Esophagus muscularis mucosa (tissue), 4 donors: ENCODE data around the gene GET4. TPM values are rescaled to one million over a fixed set of nuclear protein-coding genes. Genes with fewer than 3 reads are reported as not detected.

Experiments
- DNase-seq: peaks from one replicate; pipeline ENCODE4 v3.0.0-alpha.2; 2017; ENCODE audit errors: extremely low spot score
- H3K27ac ChIP-seq, 4 donors: fragments of 200-600 bp; sonication (generic); replicated peaks in 1 of 4; 1 replicate in 3 of 4; 2 replicates in 1 of 4; pipeline ENCODE4 v1.5.1; 2016 to 2019; ENCODE audit warnings: mild to moderate bottlenecking in 1 of 4
- H3K27me3 ChIP-seq, 4 donors: fragments of 200-600 bp; sonication (generic); one replicate each; pipeline versions ENCODE4 v1.5.1 to v1.6.0; 2016 to 2019
- H3K36me3 ChIP-seq, 4 donors: fragments of 200-600 bp; sonication (generic); one replicate each; pipeline ENCODE4 v1.5.1; 2016 to 2019
- H3K4me1 ChIP-seq, 4 donors: fragments of 200-600 bp; sonication (generic); one replicate each; pipeline ENCODE4 v1.5.1; 2016 to 2019
- H3K4me3 ChIP-seq, 4 donors: fragments of 200-600 bp; sonication (generic); 1 replicate in 2 of 4; 2 replicates in 2 of 4; pipeline ENCODE4 v1.5.1; 2016 to 2019; ENCODE audit warnings: mild to moderate bottlenecking in 4 of 4, moderate library complexity in 1 of 4
- H3K9me3 ChIP-seq, 4 donors: fragments of 200-600 bp; sonication (generic); 1 replicate in 3 of 4; 2 replicates in 1 of 4; pipeline ENCODE4 v1.5.1; 2016 to 2019
- CTCF ChIP-seq, 3 experiments: fragments of 200-600 bp in 2 of 3; fragments of 450-650 bp in 1 of 3; sonication (generic) in 2 of 3; IDR thresholded peaks; one replicate each; pipeline ENCODE4 v1.5.1; 2017 to 2019; ENCODE audit warnings: antibody characterized with exemption in 3 of 3, mild to moderate bottlenecking in 2 of 3, moderate library complexity in 1 of 3
- EP300 ChIP-seq: sonication (generic); formaldehyde crosslinking; IDR thresholded peaks from one replicate; pipeline ENCODE4 v1.6.1; 2017; ENCODE audit warnings: antibody characterized with exemption
- POLR2A ChIP-seq: fragments of 450-650 bp; IDR thresholded peaks from one replicate; pipeline ENCODE4 v1.6.1; 2017; ENCODE audit warnings: antibody characterized with exemption, moderate library complexity, mild to moderate bottlenecking, low read depth
- POLR2AphosphoS5 ChIP-seq, 2 donors: sonication (generic); formaldehyde crosslinking; IDR thresholded peaks; one replicate each; pipeline ENCODE4 v1.6.1; 2017; ENCODE audit warnings: antibody characterized with exemption in 2 of 2
- WGBS: methylation state at CpG from one replicate; pipeline ENCODE4 v1.1.5; 2018; 5-methylcytosine and 5-hydroxymethylcytosine counted together
- intact Hi-C: fragments of 100-400 bp; cut with DNase I; formaldehyde crosslinking; loops from one replicate; pipeline ENCODE4 v1.15.1; 2023
- total RNA-seq, 4 donors: library from RNA; depleted of rRNA; stranded (reverse); fragments of >200 nt; gene quantifications; one replicate each; pipeline versions ENCODE4 v1.1.0 to v1.2.1, GENCODE V29; 2016

The GET4 gene
- total RNA-seq, 4 donors from 2014 or later = 24.7 to 41.3 (median 35.2) TPM

DNA sequence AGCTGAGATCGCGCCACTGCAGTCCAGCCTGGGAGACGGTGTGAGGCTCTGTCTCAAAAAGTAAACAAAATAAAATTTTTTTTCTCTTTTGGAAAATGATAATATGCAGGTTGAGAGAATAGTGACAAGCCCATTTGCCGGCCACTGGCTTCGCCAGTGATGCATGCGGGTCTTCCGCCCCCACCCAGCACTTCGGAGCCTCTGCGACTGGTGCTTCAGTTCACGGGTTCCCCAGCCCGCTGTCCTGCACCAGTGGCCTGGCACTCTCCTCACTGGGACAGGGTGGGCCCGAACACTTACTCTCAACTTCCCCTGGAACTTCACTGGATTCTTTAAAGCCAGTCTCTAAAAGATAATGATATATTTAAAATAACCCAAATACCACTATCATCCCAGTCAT is 41.3 kb upstream of the GET4 start:
- H3K36me3 ChIP-seq = peaks cover 3 to 21% (median 16%) of the 10 kb centered on the region in 4 donors
- no peak for TF ChIP-seq POLR2A
- TF ChIP-seq POLR2AphosphoS5 (IDR thresholded peaks at IDR 0.05) = no peak
- TF ChIP-seq EP300 = no peak
- no peak for TF ChIP-seq CTCF (IDR thresholded peaks at IDR 0.05)
- peak overlapping the region; percentile 90 to 95 (median 92) for H3K27ac ChIP-seq
- peaks cover 87 to 98% (median 90%) of the 10 kb centered on the region in 4 donors for H3K4me1 ChIP-seq
- 85% methylated on average over 12 of the region's 12 CpGs for WGBS
- no peak overlapping the region for H3K4me3 ChIP-seq
- intact Hi-C loops = loop anchor here (5.0 to 10.0 kb wide), 2 partner anchors 37 to 50 kb away; no protein-coding TSS in a partner anchor
- no peaks in the 10 kb centered on the region for H3K9me3 ChIP-seq
- no peak for DNase-seq
- H3K27me3 ChIP-seq = no peaks in the 10 kb centered on the region

DNA sequence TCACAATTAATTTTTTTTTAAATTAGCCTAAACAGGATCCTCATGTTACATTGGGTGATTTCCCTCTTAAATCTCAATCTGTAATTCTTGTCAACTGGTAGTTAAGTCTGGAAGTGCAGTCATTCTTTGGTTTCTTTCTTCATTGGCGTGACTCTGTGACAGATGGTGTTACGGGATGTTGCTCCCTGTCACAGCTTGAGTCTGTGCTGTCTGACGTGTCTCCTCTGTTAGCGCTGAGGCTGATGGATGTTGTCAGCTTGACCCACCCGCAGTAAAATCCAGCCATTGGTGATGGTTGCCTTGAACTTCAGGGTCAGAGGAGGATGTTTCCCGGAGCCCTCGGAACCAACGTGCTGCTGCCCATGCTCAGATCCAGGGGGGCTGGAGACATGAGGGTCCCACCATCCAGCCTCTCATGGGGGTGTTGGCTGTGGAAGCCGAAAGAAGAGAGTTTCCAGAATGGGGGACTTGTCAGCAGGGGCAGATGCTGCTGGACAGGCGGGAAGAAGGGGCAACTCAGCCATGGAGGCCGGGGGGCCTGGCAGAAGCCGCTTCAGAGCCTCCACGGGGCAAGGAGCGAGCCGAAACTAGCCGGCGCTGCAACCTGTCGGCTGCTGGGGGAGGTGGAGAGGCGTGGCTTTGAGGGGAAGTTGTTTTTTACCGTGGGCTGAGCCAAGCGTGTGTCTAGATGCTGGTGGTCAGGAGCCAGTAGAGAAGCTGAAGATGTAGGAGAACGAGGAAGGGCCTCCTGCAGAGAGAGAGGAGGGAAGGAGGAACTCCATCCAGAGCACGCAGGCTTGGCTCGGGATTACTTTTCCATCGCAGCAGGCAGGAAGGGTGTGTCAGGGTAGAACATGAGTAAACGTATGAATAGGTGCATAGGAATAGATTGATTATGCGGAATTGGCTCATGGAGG is 40.6 kb upstream of the GET4 start:
- intact Hi-C loops = loop anchor here (5.0 to 10.0 kb wide), 2 partner anchors 37 to 51 kb away; no protein-coding TSS in a partner anchor
- no peak for DNase-seq
- peaks cover 7 to 27% (median 21%) of the 10 kb centered on the region in 4 donors for H3K36me3 ChIP-seq
- peak overlapping the region; percentile 90 to 95 (median 92) for H3K27ac ChIP-seq
- TF ChIP-seq POLR2AphosphoS5 (IDR thresholded peaks at IDR 0.05) = no peak
- TF ChIP-seq CTCF (IDR thresholded peaks at IDR 0.05) = no peak
- no peak for TF ChIP-seq POLR2A
- TF ChIP-seq EP300 = no peak
- WGBS = 65% methylated on average over 27 of the region's 27 CpGs
- H3K9me3 ChIP-seq = no peaks in the 10 kb centered on the region
- peaks cover 80 to 96% (median 84%) of the 10 kb centered on the region in 4 donors for H3K4me1 ChIP-seq
- H3K27me3 ChIP-seq = no peaks in the 10 kb centered on the region
- H3K4me3 ChIP-seq = no peak overlapping the region

DNA sequence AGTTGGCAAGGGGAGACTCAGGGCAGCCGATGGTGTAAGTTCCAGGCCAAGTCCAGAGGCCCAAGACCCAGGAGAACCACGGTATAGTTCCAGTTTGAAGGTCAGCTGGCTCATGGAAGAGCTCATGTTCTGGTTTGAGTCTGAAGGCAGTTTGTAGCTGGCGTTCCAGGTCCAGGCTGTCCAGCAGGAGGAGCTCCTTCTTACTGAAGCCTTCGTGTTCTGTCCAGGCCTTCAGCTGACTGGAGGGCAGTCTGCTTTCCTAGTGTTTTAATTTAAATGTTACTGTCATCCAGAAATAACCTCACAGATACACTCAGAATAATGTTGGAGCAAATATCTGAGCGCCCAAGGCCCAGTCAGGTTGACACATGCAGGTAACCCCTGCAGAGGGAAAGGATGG is 39.9 kb upstream of the GET4 start:
- Histone ChIP-seq H3K4me1 (peaks cover 73 to 96% (median 84%) of the 10 kb centered on the region in 4 donors), H3K36me3 (peaks cover 7 to 31% (median 24%) of the 10 kb centered on the region in 4 donors), H3K9me3 (no peaks in the 10 kb centered on the region), H3K27ac (peak overlapping the region; percentile 90 to 95 (median 92)), H3K4me3 (no peak overlapping the region), H3K27me3 (no peaks in the 10 kb centered on the region)
- intact Hi-C loops = loop anchor here (5.0 to 10.0 kb wide), 2 partner anchors 36 to 52 kb away; no protein-coding TSS in a partner anchor
- DNase-seq = no peak
- WGBS = 49% methylated on average over 5 of the region's 5 CpGs
- no peak for TF ChIP-seq EP300
- peak; percentile 65 to 74 (median 73) for TF ChIP-seq CTCF (IDR thresholded peaks at IDR 0.05)
- TF ChIP-seq POLR2AphosphoS5 (IDR thresholded peaks at IDR 0.05) = peak; percentile 53 to 60
- no peak for TF ChIP-seq POLR2A

DNA sequence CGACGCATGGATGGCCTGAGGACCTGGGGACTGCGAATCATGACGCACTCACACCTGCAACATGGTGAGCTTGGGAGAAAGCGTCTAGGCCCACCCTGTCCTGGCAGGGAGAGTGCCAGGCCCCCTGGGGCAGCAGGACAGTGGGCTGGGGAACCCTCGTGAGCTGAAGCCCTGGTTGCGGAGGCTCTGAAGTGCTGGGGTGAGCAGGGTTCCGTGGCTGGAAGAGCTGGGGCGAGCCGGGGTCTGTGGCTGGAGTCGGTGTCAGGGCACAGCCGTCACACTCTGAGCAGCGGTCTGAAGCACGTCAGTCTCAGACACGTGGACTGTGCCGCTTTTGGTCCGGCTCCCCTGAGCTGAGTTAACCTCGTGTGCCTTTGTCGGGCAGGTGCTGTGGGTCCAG is 39.4 kb upstream of the GET4 start:
- WGBS = 77% methylated on average over 17 of the region's 19 CpGs
- Histone ChIP-seq H3K36me3 (peaks cover 7 to 37% (median 25%) of the 10 kb centered on the region in 4 donors), H3K4me1 (peaks cover 75 to 96% (median 86%) of the 10 kb centered on the region in 4 donors), H3K4me3 (no peak overlapping the region), H3K27me3 (no peaks in the 10 kb centered on the region), H3K9me3 (no peaks in the 10 kb centered on the region), H3K27ac (peak overlapping the region; percentile 90 to 95 (median 92))
- TF ChIP-seq POLR2AphosphoS5 (IDR thresholded peaks at IDR 0.05) (peak in 1 of 2 donors; percentile 23), POLR2A (no peak), EP300 (no peak), CTCF (IDR thresholded peaks at IDR 0.05) (no peak)
- DNase-seq = no peak
- intact Hi-C loops = loop anchor here (5.0 to 10.0 kb wide), 2 partner anchors 35 to 52 kb away; no protein-coding TSS in a partner anchor
